ENCODE data around the gene ANKRD16. TPM values are rescaled to one million over a fixed set of nuclear protein-coding genes. Genes with fewer than 3 reads are reported as not detected.
A peak's percentile ranks its signal among the peaks of the same experiment; 100 is the strongest.

Gene ANKRD16
- total and polyA plus RNA-seq, 2 of the 13 experiments (the other 11 are each of a cell fraction or from before 2014, with no cell fraction given) = 8.0 to 11.4 TPM

DNA sequence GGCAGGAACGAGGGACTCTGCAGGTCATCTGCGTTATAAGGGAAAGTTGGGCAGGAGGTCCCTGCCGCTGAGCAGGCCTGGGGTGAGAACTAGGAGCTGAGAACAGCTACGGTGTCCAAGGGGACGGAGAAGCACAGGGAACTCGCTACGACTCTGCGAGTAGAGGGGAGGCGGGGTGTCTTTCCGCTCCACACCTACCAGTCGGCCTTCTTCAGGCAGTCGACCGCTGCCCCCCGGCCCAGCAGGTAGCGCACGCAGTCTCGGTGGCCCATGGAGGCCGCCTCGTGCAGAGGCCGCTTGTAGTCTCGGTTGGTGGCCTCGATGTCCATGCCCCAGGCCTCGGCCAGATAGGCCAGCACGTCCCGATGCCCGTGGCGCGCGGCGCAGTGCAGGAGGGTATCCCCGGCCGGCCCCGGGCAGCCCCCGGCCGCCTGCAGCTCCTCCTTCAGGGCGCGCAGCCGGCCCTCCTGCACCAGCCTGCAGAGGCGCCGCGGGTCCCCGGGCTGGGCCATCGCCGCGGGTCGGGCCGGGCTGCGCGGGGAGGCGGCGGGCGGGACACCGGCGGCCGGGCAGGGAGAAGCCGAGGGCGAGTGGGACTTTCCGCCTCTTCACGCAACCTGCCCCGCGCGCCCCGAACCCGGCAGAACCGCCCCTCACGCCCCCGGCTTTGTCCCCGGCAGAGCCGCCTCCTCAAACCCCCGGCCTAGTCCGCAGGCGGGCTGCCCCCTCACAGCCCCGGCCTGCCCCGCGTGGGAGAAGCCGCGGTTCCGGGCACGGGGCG lies 660 bp downstream of the ANKRD16 start (continued):
- TF ChIP-seq ZSCAN21 (CRISPR knock-in tag; IDR thresholded peaks at IDR 0.05; ENCODE audit: borderline replicate concordance) (peak; percentile 34; the same call in 1 of the 2 replicates), ZBTB20 (CRISPR knock-in tag; IDR thresholded peaks at IDR 0.05; ENCODE audit: borderline replicate concordance, low read depth) (no peak), DBP (CRISPR knock-in tag; IDR thresholded peaks at IDR 0.05; ENCODE audit: not compliant biosample characterization) (no peak), MAX (IDR thresholded peaks at IDR 0.05) (0 out of 2 replicates have a peak, but pooled peaks have one; percentile 31), ASH2L (IDR thresholded peaks at IDR 0.05; ENCODE audit: insufficient read length, low read depth, low read length) (peak; percentile 48), KMT2A (CRISPR knock-in tag; IDR thresholded peaks at IDR 0.05) (peak; percentile 29; the same call in 1 of the 2 replicates), POLR2AphosphoS5 (IDR thresholded peaks at IDR 0.05; ENCODE audit: low read depth, low read length) (peak; percentile 32; the same call in 1 of the 2 replicates), NFKBIZ (CRISPR knock-in tag; IDR thresholded peaks at IDR 0.05) (0 out of 2 replicates have a peak, but pooled peaks have one; percentile 15), ISX (CRISPR knock-in tag; conservative IDR thresholded peaks at IDR 0.05) (0 out of 2 replicates have a peak, but pooled peaks have one; percentile 2), MEIS2 (CRISPR knock-in tag; IDR thresholded peaks at IDR 0.05) (0 out of 2 replicates have a peak, but pooled peaks have one; percentile 24), ZNF768 (CRISPR knock-in tag; IDR thresholded peaks at IDR 0.05) (peak; percentile 74; the same call in 1 of the 2 replicates), REXO4 (CRISPR knock-in tag; IDR thresholded peaks at IDR 0.05; ENCODE audit: borderline replicate concordance) (no peak)
- TF ChIP-seq, protein P1, sequence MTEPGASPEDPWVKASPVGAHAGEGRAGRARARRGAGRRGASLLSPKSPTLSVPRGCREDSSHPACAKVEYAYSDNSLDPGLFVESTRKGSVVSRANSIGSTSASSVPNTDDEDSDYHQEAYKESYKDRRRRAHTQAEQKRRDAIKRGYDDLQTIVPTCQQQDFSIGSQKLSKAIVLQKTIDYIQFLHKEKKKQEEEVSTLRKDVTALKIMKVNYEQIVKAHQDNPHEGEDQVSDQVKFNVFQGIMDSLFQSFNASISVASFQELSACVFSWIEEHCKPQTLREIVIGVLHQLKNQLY (CRISPR knock-in tag; IDR thresholded peaks at IDR 0.05) = no peak
- TF ChIP-seq, protein P2, sequence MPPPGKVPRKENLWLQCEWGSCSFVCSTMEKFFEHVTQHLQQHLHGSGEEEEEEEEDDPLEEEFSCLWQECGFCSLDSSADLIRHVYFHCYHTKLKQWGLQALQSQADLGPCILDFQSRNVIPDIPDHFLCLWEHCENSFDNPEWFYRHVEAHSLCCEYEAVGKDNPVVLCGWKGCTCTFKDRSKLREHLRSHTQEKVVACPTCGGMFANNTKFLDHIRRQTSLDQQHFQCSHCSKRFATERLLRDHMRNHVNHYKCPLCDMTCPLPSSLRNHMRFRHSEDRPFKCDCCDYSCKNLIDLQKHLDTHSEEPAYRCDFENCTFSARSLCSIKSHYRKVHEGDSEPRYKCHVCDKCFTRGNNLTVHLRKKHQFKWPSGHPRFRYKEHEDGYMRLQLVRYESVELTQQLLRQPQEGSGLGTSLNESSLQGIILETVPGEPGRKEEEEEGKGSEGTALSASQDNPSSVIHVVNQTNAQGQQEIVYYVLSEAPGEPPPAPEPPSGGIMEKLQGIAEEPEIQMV (CRISPR knock-in tag; IDR thresholded peaks at IDR 0.05; ENCODE audit: low read depth) = no peak
- TF ChIP-seq, protein P3, sequence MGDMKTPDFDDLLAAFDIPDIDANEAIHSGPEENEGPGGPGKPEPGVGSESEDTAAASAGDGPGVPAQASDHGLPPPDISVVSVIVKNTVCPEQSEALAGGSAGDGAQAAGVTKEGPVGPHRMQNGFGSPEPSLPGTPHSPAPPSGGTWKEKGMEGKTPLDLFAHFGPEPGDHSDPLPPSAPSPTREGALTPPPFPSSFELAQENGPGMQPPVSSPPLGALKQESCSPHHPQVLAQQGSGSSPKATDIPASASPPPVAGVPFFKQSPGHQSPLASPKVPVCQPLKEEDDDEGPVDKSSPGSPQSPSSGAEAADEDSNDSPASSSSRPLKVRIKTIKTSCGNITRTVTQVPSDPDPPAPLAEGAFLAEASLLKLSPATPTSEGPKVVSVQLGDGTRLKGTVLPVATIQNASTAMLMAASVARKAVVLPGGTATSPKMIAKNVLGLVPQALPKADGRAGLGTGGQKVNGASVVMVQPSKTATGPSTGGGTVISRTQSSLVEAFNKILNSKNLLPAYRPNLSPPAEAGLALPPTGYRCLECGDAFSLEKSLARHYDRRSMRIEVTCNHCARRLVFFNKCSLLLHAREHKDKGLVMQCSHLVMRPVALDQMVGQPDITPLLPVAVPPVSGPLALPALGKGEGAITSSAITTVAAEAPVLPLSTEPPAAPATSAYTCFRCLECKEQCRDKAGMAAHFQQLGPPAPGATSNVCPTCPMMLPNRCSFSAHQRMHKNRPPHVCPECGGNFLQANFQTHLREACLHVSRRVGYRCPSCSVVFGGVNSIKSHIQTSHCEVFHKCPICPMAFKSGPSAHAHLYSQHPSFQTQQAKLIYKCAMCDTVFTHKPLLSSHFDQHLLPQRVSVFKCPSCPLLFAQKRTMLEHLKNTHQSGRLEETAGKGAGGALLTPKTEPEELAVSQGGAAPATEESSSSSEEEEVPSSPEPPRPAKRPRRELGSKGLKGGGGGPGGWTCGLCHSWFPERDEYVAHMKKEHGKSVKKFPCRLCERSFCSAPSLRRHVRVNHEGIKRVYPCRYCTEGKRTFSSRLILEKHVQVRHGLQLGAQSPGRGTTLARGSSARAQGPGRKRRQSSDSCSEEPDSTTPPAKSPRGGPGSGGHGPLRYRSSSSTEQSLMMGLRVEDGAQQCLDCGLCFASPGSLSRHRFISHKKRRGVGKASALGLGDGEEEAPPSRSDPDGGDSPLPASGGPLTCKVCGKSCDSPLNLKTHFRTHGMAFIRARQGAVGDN (CRISPR knock-in tag; IDR thresholded peaks at IDR 0.05) = peak; percentile 58
- TF ChIP-seq, protein P4, sequence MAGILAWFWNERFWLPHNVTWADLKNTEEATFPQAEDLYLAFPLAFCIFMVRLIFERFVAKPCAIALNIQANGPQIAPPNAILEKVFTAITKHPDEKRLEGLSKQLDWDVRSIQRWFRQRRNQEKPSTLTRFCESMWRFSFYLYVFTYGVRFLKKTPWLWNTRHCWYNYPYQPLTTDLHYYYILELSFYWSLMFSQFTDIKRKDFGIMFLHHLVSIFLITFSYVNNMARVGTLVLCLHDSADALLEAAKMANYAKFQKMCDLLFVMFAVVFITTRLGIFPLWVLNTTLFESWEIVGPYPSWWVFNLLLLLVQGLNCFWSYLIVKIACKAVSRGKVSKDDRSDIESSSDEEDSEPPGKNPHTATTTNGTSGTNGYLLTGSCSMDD (CRISPR knock-in tag; IDR thresholded peaks at IDR 0.05) = no peak
- TF ChIP-seq, protein P5, sequence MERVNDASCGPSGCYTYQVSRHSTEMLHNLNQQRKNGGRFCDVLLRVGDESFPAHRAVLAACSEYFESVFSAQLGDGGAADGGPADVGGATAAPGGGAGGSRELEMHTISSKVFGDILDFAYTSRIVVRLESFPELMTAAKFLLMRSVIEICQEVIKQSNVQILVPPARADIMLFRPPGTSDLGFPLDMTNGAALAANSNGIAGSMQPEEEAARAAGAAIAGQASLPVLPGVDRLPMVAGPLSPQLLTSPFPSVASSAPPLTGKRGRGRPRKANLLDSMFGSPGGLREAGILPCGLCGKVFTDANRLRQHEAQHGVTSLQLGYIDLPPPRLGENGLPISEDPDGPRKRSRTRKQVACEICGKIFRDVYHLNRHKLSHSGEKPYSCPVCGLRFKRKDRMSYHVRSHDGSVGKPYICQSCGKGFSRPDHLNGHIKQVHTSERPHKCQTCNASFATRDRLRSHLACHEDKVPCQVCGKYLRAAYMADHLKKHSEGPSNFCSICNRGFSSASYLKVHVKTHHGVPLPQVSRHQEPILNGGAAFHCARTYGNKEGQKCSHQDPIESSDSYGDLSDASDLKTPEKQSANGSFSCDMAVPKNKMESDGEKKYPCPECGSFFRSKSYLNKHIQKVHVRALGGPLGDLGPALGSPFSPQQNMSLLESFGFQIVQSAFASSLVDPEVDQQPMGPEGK (CRISPR knock-in tag; IDR thresholded peaks at IDR 0.05) = 0 out of 2 replicates have a peak, but pooled peaks have one; percentile 10
